HUES64 (cell line): Measurements from ENCODE around the gene PGGT1B.

Source experiments
- H3K27ac ChIP-seq: 2 replicates; pipeline ENCODE4 v1.7.0; 2013; ENCODE audit warnings: low read depth, low read length, inconsistent platforms
- H3K27me3 ChIP-seq: 2 replicates; pipeline ENCODE4 v1.6.1; 2013; ENCODE audit warnings: mild to moderate bottlenecking, low read length; ENCODE audit not compliant: insufficient read depth
- H3K36me3 ChIP-seq: 2 replicates; pipeline ENCODE4 v1.6.1; 2013; ENCODE audit warnings: mild to moderate bottlenecking, low read length; ENCODE audit not compliant: insufficient read depth
- H3K4me1 ChIP-seq: 2 replicates; pipeline ENCODE4 v1.6.1; 2013; ENCODE audit warnings: mild to moderate bottlenecking, low read length, moderate library complexity; ENCODE audit not compliant: insufficient read depth
- H3K4me3 ChIP-seq: 2 replicates; pipeline ENCODE4 v1.5.1; 2013; ENCODE audit warnings: mild to moderate bottlenecking, low read length, moderate library complexity
- H3K9ac ChIP-seq: 2 replicates; pipeline ENCODE4 v1.6.1; 2013; ENCODE audit warnings: mild to moderate bottlenecking, low read depth, low read length
- H3K9me3 ChIP-seq: 2 replicates; pipeline ENCODE4 v1.6.1; 2013; ENCODE audit warnings: low read depth, low read length; ENCODE audit not compliant: insufficient read depth
- WGBS: fragments of 150-250, 120-280 bp; methylation state at CpG from one replicate; pipeline ENCODE4 v1.1.7; 2013; ENCODE audit warnings: missing lambda C conversion rate; 5-methylcytosine and 5-hydroxymethylcytosine counted together

The PGGT1B gene

GRCh38 chr5:115289104-115289503 lies 26.4 kb upstream of the PGGT1B start:
- WGBS: 94% methylated on average over 4 of the region's 4 CpGs
- no peak overlapping the region for H3K4me3 ChIP-seq

GRCh38 chr5:115284021-115284420 lies 21.3 kb upstream of the PGGT1B start:
- 100% methylated on average over 1 of the region's 1 CpG for WGBS
- H3K27me3 ChIP-seq: no peaks in the 10 kb centered on the region

More at GRCh38 chr5:115289104-115289503, 26.4 kb upstream of the PGGT1B start:
- peaks cover 4% of the 10 kb centered on the region; the same call in 1 of the 2 replicates for H3K36me3 ChIP-seq
- H3K9me3 ChIP-seq: 0 out of 2 replicates have a peak, but pooled peaks cover 3% of the 10 kb centered on the region
- no peaks in the 10 kb centered on the region for H3K4me1 ChIP-seq
- no peak overlapping the region for H3K9ac ChIP-seq
- no peaks in the 10 kb centered on the region for H3K27me3 ChIP-seq
- no peak overlapping the region for H3K27ac ChIP-seq

GRCh38 chr5:115282131-115282530 lies 19.5 kb upstream of the PGGT1B start:
- Histone ChIP-seq H3K4me1 (no peaks in the 10 kb centered on the region), H3K27ac (no peak overlapping the region), H3K9me3 (no peaks in the 10 kb centered on the region), H3K4me3 (no peak overlapping the region), H3K36me3 (peaks cover 10% of the 10 kb centered on the region), H3K27me3 (no peaks in the 10 kb centered on the region), H3K9ac (no peak overlapping the region)
- whole genome bisulfite sequencing: no CpG with 5 or more reads among the region's 1 CpG

More at GRCh38 chr5:115284021-115284420, 21.3 kb upstream of the PGGT1B start:
- no peaks in the 10 kb centered on the region for H3K4me1 ChIP-seq
- H3K9ac ChIP-seq: no peak overlapping the region
- peaks cover 10% of the 10 kb centered on the region for H3K36me3 ChIP-seq
- H3K9me3 ChIP-seq: no peaks in the 10 kb centered on the region
- H3K27ac ChIP-seq: no peak overlapping the region
- H3K4me3 ChIP-seq: no peak overlapping the region

- H3K9me3 ChIP-seq: no peaks in the 10 kb centered on the region
- no peak overlapping the region for H3K9ac ChIP-seq
- no peak overlapping the region for H3K4me3 ChIP-seq
- no peaks in the 10 kb centered on the region for H3K4me1 ChIP-seq
- peaks cover 67% of the 10 kb centered on the region for H3K36me3 ChIP-seq
- H3K27ac ChIP-seq: no peak overlapping the region
- no peaks in the 10 kb centered on the region for H3K27me3 ChIP-seq
- WGBS: 93% methylated on average over 3 of the region's 3 CpGs
Measured at GRCh38 chr5:115274584-115274983, 11.9 kb upstream of the PGGT1B start.

- 92% methylated on average over 1 of the region's 3 CpGs for WGBS
- no peaks in the 10 kb centered on the region for H3K27me3 ChIP-seq
- H3K9ac ChIP-seq: no peak overlapping the region
- H3K9me3 ChIP-seq: no peaks in the 10 kb centered on the region
- H3K4me3 ChIP-seq: no peak overlapping the region
- H3K4me1 ChIP-seq: no peaks in the 10 kb centered on the region
- H3K27ac ChIP-seq: no peak overlapping the region
- peaks cover 87% of the 10 kb centered on the region for H3K36me3 ChIP-seq
Measured at GRCh38 chr5:115272297-115272958, 9.8 kb upstream of the PGGT1B start.

- H3K27ac ChIP-seq: no peak overlapping the region
Measured at GRCh38 chr5:115271295-115272050, 8.8 kb upstream of the PGGT1B start.

GRCh38 chr5:115267617-115268016 lies 4.9 kb upstream of the PGGT1B start:
- peaks cover 5% of the 10 kb centered on the region; the same call in 1 of the 2 replicates for H3K4me1 ChIP-seq
- no peaks in the 10 kb centered on the region for H3K27me3 ChIP-seq
- no peak overlapping the region for H3K9ac ChIP-seq
- H3K9me3 ChIP-seq: no peaks in the 10 kb centered on the region
- peaks cover 63% of the 10 kb centered on the region for H3K36me3 ChIP-seq
- no peak overlapping the region for H3K27ac ChIP-seq
- no peak overlapping the region for H3K4me3 ChIP-seq

More at GRCh38 chr5:115271295-115272050, 8.8 kb upstream of the PGGT1B start:
- Histone ChIP-seq H3K4me1 (no peaks in the 10 kb centered on the region), H3K9ac (no peak overlapping the region), H3K4me3 (no peak overlapping the region), H3K27me3 (no peaks in the 10 kb centered on the region), H3K9me3 (no peaks in the 10 kb centered on the region), H3K36me3 (peaks cover 91% of the 10 kb centered on the region)
- 97% methylated on average over 6 of the region's 6 CpGs for WGBS

- H3K36me3 ChIP-seq: peaks cover 44% of the 10 kb centered on the region
- no peak overlapping the region for H3K4me3 ChIP-seq
- 93% methylated on average over 13 of the region's 13 CpGs for WGBS
- no peaks in the 10 kb centered on the region for H3K9me3 ChIP-seq
- no peak overlapping the region for H3K27ac ChIP-seq
- H3K27me3 ChIP-seq: no peaks in the 10 kb centered on the region
- H3K4me1 ChIP-seq: peaks cover 14% of the 10 kb centered on the region; the same call in 1 of the 2 replicates
- no peak overlapping the region for H3K9ac ChIP-seq
Measured at GRCh38 chr5:115265220-115265619, 2.5 kb upstream of the PGGT1B start.

- Histone ChIP-seq H3K4me1 (peaks cover 14% of the 10 kb centered on the region; the same call in 1 of the 2 replicates), H3K9me3 (no peaks in the 10 kb centered on the region), H3K27me3 (no peaks in the 10 kb centered on the region), H3K9ac (no peak overlapping the region), H3K27ac (no peak overlapping the region), H3K36me3 (peaks cover 40% of the 10 kb centered on the region), H3K4me3 (no peak overlapping the region)
- 96% methylated on average over 13 of the region's 13 CpGs for WGBS
Measured at GRCh38 chr5:115264786-115265185, 2.1 kb upstream of the PGGT1B start.

- WGBS: 24% methylated on average over 7 of the region's 7 CpGs
- Histone ChIP-seq H3K4me3 (peak overlapping the region; percentile 88), H3K36me3 (peaks cover 24% of the 10 kb centered on the region), H3K9me3 (no peaks in the 10 kb centered on the region), H3K27ac (peak overlapping the region; percentile 78), H3K4me1 (peaks cover 14% of the 10 kb centered on the region; the same call in 1 of the 2 replicates), H3K27me3 (no peaks in the 10 kb centered on the region), H3K9ac (peak overlapping the region; percentile 85)
Measured at GRCh38 chr5:115263078-115263380, 352 bp upstream of the PGGT1B start.

GRCh38 chr5:115262011-115262320 lies 711 bp downstream of the PGGT1B start:
- H3K27me3 ChIP-seq: no peaks in the 10 kb centered on the region
- peak overlapping the region; percentile 88 for H3K4me3 ChIP-seq
- H3K36me3 ChIP-seq: peaks cover 13% of the 10 kb centered on the region
- WGBS: 4% methylated on average over 8 of the region's 8 CpGs
- H3K27ac ChIP-seq: no peak overlapping the region
- H3K9me3 ChIP-seq: no peaks in the 10 kb centered on the region
- peaks cover 14% of the 10 kb centered on the region; the same call in 1 of the 2 replicates for H3K4me1 ChIP-seq
- H3K9ac ChIP-seq: peak overlapping the region; percentile 85
